ENCODE results near the gene EBF4. TPM values are rescaled to one million over a fixed set of nuclear protein-coding genes. Genes with fewer than 3 reads are reported as not detected.
A peak's percentile ranks its signal among the peaks of the same experiment; 100 is the strongest.

The EBF4 gene
- total RNA-seq, 4 donors from 2014 or later = 3.7 to 101 (median 5.4) TPM

GRCh38 chr20:2747676-2748235 lies 55.2 kb downstream of the EBF4 start:
- 74 to 84% methylated on average over 8 of the region's 8 CpGs for WGBS, 2 donors (ENCODE audit: low coverage in 1 of 2)
- Histone ChIP-seq H3K9me3 (no peaks in the 10 kb centered on the region), H3K4me1 (peaks cover 11 to 31% (median 25%) of the 10 kb centered on the region in 4 donors), H3K27ac (no peak overlapping the region), H3K27me3 (peaks cover 2% of the 10 kb centered on the region), H3K4me3 (no peak overlapping the region), H3K36me3 (no peaks in the 10 kb centered on the region)
- DNase-seq = no peak
- intact Hi-C loops (cut with DNase I; ENCODE audit: low total_unique reads) = loop anchor here (1.0 kb wide), 1 partner anchor 31 kb away; no protein-coding TSS in a partner anchor
- TF ChIP-seq, protein P1, sequence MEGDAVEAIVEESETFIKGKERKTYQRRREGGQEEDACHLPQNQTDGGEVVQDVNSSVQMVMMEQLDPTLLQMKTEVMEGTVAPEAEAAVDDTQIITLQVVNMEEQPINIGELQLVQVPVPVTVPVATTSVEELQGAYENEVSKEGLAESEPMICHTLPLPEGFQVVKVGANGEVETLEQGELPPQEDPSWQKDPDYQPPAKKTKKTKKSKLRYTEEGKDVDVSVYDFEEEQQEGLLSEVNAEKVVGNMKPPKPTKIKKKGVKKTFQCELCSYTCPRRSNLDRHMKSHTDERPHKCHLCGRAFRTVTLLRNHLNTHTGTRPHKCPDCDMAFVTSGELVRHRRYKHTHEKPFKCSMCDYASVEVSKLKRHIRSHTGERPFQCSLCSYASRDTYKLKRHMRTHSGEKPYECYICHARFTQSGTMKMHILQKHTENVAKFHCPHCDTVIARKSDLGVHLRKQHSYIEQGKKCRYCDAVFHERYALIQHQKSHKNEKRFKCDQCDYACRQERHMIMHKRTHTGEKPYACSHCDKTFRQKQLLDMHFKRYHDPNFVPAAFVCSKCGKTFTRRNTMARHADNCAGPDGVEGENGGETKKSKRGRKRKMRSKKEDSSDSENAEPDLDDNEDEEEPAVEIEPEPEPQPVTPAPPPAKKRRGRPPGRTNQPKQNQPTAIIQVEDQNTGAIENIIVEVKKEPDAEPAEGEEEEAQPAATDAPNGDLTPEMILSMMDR (IDR thresholded peaks at IDR 0.05) = no peak
- in situ Hi-C loops (cut with MboI; ENCODE audit: low pct_ligation_motif_present in 1 of 4, low pct_unique_long_range_greater_than_20kb in 1 of 4, low sequenced_read_pairs in 3 of 4) = no loop called here

GRCh38 chr20:2748551-2749342 lies 56.2 kb downstream of the EBF4 start:
- Histone ChIP-seq H3K9me3 (no peaks in the 10 kb centered on the region), H3K27ac (no peak overlapping the region), H3K4me3 (no peak overlapping the region), H3K27me3 (peaks cover 5% of the 10 kb centered on the region), H3K36me3 (no peaks in the 10 kb centered on the region), H3K4me1 (peaks cover 15 to 30% (median 29%) of the 10 kb centered on the region in 4 donors)
- no peak for DNase-seq
- in situ Hi-C loops (cut with MboI; ENCODE audit: low pct_ligation_motif_present in 1 of 4, low pct_unique_long_range_greater_than_20kb in 1 of 4, low sequenced_read_pairs in 3 of 4) = no loop called here
- intact Hi-C loops (cut with DNase I; ENCODE audit: low total_unique reads) = no loop called here
- 67 to 73% methylated on average over 3 to 10 of the region's 10 CpGs for WGBS, 2 donors (ENCODE audit: low coverage in 1 of 2)
- TF ChIP-seq POLR2A (IDR thresholded peaks at IDR 0.05) (no peak), POLR2AphosphoS5 (IDR thresholded peaks at IDR 0.05) (no peak), EP300 (IDR thresholded peaks at IDR 0.05; ENCODE audit: low read depth) (no peak)
- TF ChIP-seq, protein P1 (IDR thresholded peaks at IDR 0.05) = no peak

DNA sequence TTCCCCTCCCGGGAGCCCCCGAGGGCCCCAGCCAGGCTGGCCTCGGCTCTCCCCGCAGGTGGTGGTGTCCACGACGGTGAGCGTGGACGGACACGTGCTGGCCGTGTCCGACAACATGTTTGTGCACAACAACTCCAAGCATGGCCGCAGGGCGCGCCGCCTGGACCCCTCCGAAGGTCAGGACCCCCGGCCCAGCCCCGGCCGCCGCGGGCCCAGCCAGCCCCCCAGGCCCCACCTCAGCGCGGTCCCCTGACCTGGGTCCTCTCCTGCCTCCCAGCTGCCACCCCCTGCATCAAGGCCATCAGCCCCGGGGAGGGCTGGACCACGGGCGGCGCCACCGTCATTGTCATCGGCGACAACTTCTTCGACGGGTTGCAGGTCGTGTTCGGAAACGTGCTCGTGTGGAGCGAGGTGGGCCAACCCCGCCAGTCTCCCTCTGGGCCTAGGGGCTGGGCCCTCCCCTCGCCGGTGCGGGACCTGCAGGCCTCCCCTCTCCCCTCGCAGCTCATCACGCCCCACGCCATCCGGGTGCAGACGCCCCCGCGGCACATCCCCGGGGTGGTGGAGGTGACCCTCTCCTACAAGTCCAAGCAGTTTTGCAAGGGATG lies 56.9 kb downstream of the EBF4 start:
- TF ChIP-seq POLR2AphosphoS5 (IDR thresholded peaks at IDR 0.05) (no peak), EP300 (IDR thresholded peaks at IDR 0.05; ENCODE audit: low read depth) (no peak)
- TF ChIP-seq, protein P1 (IDR thresholded peaks at IDR 0.05) = no peak

GRCh38 chr20:2749951-2750490 lies 57.4 kb downstream of the EBF4 start:
- intact Hi-C loops (cut with DNase I; ENCODE audit: low total_unique reads) = no loop called here
- Histone ChIP-seq H3K4me3 (no peak overlapping the region), H3K27me3 (peaks cover 12% of the 10 kb centered on the region), H3K4me1 (peaks cover 15 to 30% (median 29%) of the 10 kb centered on the region in 4 donors), H3K27ac (peak overlapping the region in 1 of 4 donors; percentile 75), H3K9me3 (no peaks in the 10 kb centered on the region), H3K36me3 (no peaks in the 10 kb centered on the region)
- in situ Hi-C loops (cut with MboI; ENCODE audit: low pct_ligation_motif_present in 1 of 4, low pct_unique_long_range_greater_than_20kb in 1 of 4, low sequenced_read_pairs in 3 of 4) = no loop called here
- 35% methylated on average over 30 of the region's 30 CpGs; no CpG with 5 or more reads in 1 of the 2 donors for WGBS, 2 donors (ENCODE audit: low coverage in 1 of 2)
- TF ChIP-seq EP300 (IDR thresholded peaks at IDR 0.05; ENCODE audit: low read depth) (no peak), POLR2AphosphoS5 (IDR thresholded peaks at IDR 0.05) (no peak), POLR2A (IDR thresholded peaks at IDR 0.05) (no peak)
- TF ChIP-seq, protein P1 (IDR thresholded peaks at IDR 0.05) = no peak
- DNase-seq = peak; percentile 34

More for the DNA sequence above, 56.9 kb downstream of the EBF4 start:
- intact Hi-C loops (cut with DNase I; ENCODE audit: low total_unique reads) (no loop called here), in situ Hi-C loops (cut with MboI; ENCODE audit: low pct_ligation_motif_present in 1 of 4, low pct_unique_long_range_greater_than_20kb in 1 of 4, low sequenced_read_pairs in 3 of 4) (no loop called here)
- no peak for DNase-seq
- Histone ChIP-seq H3K27me3 (peaks cover 11% of the 10 kb centered on the region), H3K9me3 (no peaks in the 10 kb centered on the region), H3K4me3 (no peak overlapping the region), H3K27ac (no peak overlapping the region), H3K36me3 (no peaks in the 10 kb centered on the region), H3K4me1 (peaks cover 15 to 30% (median 29%) of the 10 kb centered on the region in 4 donors)
- 53% methylated on average over 23 of the region's 49 CpGs; no CpG with 5 or more reads in 1 of the 2 donors for WGBS, 2 donors (ENCODE audit: low coverage in 1 of 2)
